Measurements from ENCODE around the gene CITED1.
"Not testable (repeated sequence)": the region's sequence is repeated elsewhere in the genome, so short reads cannot be mapped to it uniquely, and the experiment has no call there.

The CITED1 gene, protein sequence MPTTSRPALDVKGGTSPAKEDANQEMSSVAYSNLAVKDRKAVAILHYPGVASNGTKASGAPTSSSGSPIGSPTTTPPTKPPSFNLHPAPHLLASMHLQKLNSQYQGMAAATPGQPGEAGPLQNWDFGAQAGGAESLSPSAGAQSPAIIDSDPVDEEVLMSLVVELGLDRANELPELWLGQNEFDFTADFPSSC

DNA sequence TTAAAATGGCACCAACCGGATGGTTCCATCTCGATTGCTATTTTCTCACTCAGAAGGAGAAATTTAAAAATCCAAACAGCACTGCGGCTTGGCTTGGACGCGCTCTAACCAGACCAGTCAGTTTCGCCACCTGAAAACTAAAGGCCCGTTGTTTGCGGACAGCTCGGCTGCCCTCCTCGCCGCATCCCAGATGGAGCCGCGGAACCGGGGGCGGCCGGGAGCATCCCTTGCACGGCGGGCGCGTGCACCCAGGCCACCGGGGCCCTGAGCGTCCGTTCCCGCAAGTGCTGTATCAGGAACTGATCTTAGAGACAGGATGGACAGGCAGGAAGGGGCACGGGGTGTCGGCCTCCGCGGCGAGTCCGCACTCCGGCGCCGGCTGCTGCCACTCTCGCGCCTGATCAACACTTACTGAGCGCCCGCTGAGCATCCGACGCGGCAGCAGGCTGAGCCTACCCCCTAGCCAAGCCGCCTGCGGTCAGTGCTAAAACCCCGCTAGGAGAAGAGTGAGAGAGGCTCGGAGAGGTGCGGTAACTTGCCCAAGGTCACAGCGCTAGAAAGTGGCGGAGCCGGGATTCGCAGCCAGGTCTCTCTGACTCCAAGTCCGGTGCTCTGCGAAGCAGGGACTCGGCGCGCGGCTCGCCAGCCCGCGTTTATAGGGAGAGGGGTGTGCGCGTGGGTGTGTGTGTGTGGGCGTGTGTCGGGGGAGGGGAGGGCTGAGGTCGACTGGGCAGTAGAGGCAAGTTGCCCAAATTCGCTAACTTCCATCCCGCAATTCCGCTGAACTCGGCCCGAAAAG is at the start of gene CITED1:
Gene CITED1 (minus strand): TSS at position 629 of the 799 bp plus-strand sequence. CDS start 3,045 bp downstream, outside the sequence.
- no peak for FAIRE-seq
- no peak for DNase-seq (ENCODE audit: extremely low spot score, insufficient read length, low read depth)

DNA sequence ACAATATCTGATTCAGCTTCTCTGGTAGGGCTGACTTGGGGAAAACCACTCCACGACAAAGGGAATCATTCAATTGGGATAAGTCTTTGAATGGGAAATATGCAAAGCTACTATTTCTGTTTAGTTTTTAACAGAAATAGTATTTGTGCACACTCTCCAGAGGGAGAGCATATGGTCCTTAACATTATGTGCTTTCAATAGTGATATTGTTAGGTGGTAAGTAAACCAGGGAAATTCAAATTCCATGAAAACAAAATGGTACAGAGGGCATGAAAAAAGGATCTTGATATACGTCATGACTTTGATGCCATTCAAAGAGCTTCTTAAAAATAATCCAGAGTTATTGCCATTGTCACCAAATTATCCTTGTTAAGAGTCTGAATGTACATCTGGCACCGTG is 47.1 kb upstream of the CITED1 start:
- DNase-seq (ENCODE audit: extremely low spot score, insufficient read length, low read depth), result no peak
- FAIRE-seq, result no peak

DNA sequence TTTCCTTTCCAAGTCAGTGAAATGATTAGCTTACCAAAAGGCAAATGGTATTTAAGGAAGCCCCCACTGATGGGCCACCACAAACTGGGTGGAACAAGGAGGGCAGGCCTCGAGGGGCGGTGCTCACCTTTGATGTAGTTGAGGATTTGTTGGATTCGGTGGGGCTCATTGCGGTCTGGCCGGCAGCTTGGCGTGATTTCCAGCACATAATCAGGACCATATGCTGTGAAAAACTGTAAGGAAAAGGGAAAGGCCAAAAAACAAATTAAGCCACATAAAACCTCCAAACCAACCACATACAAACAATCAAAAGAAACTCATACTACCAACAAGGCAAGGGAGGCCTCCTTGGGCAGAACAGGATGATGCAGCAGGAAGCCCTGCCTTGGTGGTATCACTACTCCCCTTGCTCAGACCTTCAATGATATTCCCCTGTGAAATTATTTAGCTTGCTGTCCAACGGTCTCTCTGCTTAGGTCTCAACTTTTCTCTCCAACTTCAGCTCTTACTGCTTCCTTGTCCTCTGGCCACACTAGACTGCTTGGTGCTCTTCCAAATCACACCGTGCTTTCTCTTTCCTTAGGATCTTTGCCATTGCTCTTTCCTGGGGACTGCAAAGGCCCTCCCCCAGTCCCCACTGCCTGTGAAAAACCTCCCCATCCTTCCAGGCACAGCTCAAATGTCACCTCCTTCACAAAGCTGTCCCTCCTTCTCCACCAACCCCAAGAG is 46.1 kb upstream of the CITED1 start:
- DNase-seq (ENCODE audit: extremely low spot score, insufficient read length, low read depth) (no peak), FAIRE-seq (no peak)

DNA sequence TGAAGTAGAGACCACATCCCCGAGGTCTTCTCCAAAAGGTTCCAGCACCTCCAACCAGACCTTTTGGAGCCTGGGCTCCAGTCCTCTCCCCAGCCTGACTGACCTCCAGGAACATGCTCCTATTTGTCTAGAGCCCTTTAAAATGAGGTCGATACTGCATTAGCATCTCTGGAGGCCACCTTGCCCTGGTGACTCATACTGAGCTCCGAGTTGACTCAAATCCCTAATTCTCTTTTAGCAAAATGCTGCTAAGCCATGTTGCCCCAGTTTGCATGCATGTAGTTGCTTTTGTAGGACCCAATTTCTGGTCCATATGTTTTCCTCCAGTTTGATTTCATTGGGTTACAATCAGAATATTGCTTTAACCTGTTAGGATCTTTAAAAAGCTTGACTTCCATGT is 43.5 kb upstream of the CITED1 start:
- no peak for DNase-seq (ENCODE audit: extremely low spot score, insufficient read length, low read depth)
- FAIRE-seq, result peak; percentile 79

DNA sequence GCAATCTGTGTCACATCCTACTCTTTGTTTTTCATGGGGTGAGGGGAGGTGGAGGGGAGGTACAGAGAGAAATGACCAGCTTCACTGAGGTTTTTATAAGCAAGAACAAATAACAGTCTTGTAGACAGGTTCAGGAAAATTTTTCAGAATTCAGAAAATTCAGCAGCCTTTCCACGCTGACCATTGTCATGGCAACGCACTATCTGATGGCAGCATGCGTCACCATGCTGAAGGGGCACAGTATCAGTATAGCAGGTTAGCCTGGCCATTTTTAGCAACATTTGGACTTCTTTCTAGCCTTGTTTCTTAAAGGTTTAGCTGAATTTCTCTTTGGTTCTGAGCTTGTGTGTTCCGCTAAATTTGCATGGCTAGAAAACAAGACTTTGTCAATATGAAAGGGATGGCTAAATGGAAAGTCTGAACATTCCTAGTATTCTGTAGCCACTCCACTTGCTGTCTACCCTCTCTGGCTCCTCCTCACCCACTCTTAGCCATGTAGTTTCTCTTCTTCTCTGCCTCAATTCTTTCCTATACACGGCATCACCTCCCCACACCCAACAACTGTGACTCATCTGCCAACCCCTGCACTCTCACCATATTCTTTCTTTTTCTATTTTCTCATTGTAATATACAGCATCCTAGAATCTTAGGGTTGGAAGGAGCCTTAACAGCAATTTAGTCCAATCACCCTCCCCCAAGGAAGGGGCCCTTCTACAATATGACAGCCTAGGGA is 42.7 kb upstream of the CITED1 start:
- DNase-seq (ENCODE audit: extremely low spot score, insufficient read length, low read depth) (no peak), FAIRE-seq (no peak)

DNA sequence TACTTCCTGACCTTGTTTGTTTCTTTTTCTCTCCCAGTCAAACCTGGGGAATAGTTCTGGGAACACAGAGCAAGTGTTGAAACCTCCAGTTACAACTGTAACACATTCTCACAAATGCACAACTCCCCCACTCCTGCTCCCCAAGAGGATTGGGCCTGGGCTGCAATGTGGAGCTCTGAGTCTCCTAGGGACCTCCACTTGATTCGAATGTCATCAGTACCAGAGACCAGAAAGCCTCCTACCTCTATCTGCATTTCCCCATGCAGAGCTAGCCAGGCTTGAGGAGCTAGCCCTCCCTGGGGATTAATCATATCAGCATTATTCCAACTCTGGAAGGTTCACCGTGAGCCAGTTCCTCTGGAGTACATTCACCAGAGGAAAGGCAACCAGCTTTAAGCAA is 41.7 kb upstream of the CITED1 start:
- DNase-seq (ENCODE audit: extremely low spot score, insufficient read length, low read depth), result no peak
- FAIRE-seq, result no peak

DNA sequence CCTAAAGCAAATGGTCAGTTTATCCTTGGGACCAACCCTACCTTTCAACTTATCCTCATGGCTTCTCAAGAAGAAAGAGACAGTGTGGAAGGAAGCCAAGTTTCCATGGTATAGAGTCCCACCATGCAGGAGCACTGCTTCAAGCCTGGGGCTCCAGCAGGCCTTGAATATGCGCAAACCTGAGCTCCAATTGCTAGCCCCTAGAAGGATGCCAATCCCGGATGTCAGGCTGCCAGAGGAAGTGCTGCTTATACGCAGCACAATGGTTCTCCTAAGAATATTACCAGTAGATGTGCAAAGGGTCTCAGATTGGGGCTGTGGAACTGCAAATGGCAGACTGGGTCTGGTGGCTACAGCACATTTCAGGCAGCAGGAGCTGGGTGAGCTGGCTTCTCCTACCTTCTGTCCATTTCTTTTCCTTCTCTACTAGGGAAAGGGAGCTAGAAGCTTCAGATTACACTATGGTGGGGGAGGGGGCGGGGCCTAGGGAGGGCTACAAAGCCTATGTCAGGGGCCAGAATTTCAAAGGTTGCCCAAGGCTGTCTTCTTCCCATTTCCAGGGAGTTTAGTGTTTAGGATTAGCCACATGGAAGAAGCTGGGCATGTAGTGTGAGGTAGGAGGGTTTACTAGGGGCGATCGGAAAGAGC is 40.7 kb upstream of the CITED1 start:
- no peak for DNase-seq (ENCODE audit: extremely low spot score, insufficient read length, low read depth)
- FAIRE-seq, result no peak

DNA sequence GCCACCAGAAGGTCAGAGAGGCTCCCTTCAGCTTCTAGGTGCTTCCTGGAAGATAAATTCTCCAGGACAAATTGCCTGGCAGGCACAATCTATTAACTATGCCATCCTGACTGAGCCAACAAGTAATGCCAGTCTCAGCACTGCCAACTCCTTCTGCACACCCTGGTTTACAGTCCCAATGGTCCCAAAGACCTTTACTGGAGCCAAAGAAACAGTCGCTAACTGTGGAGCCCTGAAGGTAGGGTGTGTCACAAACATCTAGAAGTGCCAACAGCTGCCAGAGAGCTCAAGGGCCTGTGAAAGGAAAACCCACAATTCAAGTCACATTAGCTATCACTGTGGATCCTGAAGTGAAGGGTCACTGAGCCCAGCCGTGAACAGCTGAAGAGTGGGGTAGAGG is 34.9 kb upstream of the CITED1 start:
- no peak for DNase-seq (ENCODE audit: extremely low spot score, insufficient read length, low read depth)
- FAIRE-seq, result no peak

DNA sequence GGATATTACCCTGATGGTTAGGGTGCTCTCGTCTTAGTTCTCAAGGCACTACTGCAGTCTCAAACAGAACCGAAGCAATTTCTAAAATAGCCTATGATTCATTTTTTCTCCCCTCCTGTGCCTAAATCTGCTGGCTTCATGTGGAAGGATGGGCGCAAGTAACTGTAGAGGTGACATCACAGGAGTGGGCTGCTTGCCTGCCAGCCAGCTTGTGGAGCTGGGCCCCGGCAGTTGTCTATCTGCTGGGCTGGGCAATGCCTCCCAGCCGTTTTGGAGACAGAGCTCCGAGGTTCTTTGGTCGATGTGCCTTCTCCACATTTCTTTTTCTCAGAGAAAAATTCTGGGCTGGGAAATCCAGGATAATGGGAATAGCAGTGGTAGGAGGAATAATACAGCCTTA is 34.3 kb upstream of the CITED1 start:
- DNase-seq (ENCODE audit: extremely low spot score, insufficient read length, low read depth) (no peak), FAIRE-seq (no peak)

DNA sequence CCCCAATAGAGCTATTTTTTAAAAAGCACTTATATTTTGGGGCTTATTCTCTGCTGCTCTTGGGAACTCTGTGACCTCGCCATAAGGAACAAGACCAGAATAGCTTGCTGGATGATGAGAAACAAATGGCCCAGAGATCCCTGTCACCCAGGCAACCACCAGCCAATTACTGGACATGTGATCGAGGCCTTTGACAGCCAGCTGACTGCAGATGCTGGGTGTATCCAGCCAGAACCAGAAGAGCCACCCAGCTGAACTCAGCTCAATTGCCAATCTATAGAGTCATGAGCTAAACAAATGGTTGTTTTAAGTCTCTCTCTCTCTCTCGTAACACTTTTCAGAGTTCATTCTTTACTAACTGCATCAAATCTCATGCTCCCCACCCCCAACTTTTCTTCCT is 24.4 kb upstream of the CITED1 start:
- peak; percentile 48 for FAIRE-seq
- no peak for DNase-seq (ENCODE audit: extremely low spot score, insufficient read length, low read depth)

DNA sequence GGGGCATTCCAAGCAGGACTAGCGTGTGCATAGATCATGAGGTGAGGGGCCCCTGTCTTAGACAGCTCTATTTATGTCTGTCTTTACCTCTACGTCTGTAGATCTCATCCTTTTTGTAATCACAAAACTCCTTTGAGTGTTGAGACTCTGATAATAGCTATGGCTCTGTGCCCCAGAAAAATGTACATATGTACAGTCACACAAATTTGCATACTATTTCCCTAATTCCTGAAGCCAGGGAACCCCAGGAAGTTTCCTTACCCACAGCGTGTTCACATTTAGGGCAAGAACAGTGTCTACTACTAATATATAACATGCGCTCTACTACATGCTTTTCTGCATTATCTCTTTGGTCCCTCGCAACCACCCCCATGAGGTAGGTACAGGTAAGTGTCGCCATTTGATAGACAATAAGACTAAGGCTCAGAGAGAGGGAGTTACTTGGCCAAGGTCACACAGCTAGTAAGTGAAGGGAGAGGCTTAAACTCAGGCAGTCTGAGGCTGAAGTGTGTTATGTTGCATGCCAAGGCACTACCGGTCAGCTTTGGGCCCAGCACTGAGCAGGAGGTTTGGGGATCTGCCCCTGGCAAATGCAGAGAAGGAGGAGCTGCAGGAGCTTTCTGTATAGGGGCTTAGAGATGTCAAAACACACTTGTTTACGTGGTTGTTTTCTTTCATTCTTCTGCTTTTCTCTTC is 21.0 kb upstream of the CITED1 start:
- FAIRE-seq, result no peak
- no peak for DNase-seq (ENCODE audit: extremely low spot score, insufficient read length, low read depth)

DNA sequence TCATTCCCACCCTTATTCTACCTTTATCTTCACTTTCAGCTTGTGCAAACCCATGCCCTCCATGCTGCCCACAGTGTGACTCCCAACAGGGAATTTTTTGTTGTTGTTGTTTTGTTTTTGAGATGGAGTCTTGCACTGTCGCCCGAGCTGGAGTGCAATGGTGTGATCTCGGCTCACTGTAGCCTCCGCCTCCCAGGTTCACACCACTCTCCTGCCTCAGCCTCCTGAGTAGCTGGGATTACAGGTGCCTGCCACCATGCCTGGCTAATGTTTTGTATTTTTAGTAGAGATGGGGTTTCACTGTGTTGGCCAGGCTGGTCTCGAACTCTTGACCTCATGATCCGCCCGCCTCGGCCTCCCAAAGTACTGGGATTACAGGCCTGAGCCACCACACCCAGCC is 13.9 kb upstream of the CITED1 start:
- not testable (repeated sequence) for DNase-seq (ENCODE audit: extremely low spot score, insufficient read length, low read depth); FAIRE-seq

DNA sequence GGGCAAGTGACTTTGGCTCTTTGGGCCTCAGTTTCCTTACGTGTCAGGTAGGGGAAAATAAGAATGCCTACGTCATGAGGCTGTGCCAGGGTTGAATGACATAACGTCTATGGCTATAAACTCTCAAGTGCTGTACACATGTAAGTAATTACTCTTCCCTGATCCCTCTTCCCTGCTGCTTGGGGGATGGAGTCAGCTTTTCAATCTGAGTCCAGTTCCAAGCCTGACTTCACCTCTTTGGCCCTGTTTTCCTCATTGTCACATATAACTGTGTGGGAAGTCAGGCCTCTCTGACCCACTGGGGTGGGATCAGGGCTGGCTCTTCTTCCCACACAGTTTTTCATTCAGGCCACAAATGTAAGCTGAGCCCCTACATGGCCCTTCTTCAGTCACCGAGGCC is 11.4 kb upstream of the CITED1 start:
- DNase-seq (ENCODE audit: extremely low spot score, insufficient read length, low read depth) (no peak), FAIRE-seq (no peak)

DNA sequence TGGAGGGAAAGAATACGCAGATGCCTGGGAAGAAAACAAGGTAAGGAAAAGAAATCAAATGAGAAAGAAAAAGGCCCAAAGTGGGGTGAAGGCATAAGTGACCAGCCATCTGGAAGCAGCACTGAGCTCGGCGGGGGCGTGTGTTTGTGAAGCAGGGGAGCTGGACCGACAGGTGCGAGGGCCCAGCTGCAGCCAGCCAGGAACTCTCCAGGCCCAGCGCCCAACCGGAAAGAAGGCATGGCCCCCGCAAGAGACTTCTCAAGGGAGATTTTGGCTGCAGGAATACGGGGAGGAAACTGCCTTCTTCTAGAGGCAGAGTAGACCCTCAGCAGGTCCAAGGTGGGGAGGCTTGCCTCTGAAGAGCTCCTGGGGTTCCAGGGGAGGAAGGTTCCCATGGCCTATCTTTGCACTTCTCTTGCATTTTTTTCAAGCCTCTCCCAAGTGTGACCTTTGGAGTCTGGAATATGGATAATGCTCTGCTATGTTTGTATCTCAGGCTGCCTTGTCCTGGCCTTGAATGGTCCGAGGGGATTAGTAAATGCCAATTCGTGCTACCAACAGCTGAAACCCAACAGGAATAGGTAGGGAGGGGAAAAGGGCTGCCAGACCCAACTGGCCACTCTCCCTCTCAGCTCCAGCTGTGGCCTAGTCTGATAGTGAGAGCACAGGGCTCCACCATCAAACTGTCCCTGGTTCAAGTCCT is 10.8 kb upstream of the CITED1 start:
- DNase-seq (ENCODE audit: extremely low spot score, insufficient read length, low read depth) (no peak), FAIRE-seq (no peak)

DNA sequence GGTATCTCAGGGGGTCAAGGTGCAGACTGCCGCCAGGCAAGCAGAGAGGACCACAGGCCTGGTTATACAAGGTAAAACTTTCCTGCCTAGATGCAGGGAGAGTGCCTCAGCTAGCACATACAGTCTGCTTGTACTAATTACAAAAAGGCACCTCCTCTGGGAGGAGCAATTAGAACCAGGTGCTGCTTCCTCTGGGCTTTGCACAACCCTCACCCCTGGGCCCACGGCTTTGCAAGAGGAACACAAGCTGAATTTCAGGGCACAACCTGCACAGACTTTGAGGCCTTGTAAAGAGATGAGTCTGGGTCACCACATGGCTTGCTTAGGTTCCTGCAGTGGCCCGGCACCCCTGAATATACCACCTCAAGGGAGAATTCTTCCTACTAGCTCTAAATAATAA is 9.2 kb upstream of the CITED1 start:
- DNase-seq (ENCODE audit: extremely low spot score, insufficient read length, low read depth) (no peak), FAIRE-seq (no peak)

DNA sequence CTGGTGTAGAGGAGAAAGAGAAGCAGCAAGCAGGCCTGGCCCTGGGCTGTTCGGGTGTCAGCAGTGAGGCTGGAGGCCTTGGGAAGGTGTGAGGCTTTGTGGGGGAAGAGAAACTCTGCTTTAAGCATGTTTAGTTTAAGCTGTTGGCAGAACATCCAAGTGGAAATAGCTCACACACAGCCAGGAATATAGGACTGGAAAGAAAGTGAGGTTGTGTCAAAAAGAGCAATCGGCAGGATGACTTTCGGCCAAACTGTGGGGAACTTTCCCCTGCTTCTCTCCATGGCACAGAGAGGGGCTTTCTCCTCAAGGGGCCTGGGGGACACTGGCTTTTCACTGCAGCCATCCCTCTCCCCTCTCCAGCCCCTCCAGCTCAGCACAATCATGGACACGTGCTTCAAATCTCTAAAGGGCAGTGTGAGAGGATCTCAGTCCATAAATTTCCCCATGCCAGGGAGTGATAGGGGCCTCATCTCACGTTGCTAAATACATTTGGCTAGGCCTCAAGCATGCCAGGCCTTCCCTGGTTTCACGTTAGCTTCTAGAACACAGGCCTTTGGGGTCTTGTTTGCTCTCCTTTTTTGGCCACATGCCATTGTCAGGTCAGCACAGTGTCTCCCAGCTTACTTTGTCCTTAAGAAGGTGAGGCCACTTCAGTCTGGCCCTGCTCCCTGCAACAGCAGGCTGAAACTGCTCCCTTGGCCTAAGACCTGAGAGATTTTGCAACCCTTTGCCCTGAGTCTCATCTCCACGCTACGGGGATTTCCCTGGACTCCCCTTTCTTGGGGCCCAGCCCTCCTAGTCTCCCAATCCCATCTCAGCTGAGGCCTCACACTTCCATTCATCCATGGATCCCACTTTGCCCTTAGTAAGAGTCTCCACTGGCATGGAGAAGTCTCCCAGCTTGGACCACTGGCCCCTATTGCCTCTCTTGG is 8.3 kb upstream of the CITED1 start:
- peak; percentile 15 for FAIRE-seq
- DNase-seq (ENCODE audit: extremely low spot score, insufficient read length, low read depth), result no peak

DNA sequence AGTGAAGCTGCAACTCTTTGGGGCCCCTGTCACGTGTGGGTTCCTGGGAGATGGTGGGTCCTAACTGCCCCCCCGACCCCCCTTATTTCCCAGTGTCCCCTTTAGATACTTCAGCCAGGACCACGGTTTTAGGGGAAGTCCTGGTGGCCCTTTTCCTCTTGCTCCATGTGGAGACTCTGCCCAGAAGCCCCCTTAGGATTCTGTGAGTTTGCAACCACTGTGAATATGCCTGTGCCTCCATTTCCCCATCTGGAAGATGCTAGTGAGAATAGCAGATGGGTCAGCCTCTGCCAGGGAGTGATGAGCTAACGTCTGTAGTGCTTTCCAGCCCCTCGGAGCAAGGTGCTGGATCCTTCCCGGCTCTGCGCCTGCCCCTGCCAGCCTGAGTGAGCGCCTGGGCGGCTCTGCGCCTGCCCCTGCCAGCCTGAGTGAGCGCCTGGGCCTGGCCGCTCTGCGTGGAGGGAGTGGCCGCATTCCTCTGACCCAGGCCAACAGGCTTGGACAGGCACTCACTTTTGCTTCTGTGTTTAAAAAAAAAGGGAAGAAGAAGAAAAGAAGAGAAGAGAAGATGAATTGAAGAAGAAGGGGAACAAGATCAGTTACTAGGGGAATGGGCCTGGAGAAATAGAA is 6.7 kb upstream of the CITED1 start:
- no peak for FAIRE-seq

More for the DNA sequence above, 6.7 kb upstream of the CITED1 start:
- no peak for DNase-seq (ENCODE audit: extremely low spot score, insufficient read length, low read depth)

Measured in GM18507 (cell line).